Activated CD8-positive, alpha-beta memory T cell treated with anti-CD3 and anti-CD28 coated beads for 48 hours (primary cell): ENCODE data around the gene MEGF10.

Experiments used
- DNase-seq, 3 experiments: peaks; one replicate each; pipeline ENCODE4 v3.0.0-alpha.2; 2020; ENCODE audit warnings: low read depth in 2 of 3, low spot score in 2 of 3

Gene MEGF10

DNA sequence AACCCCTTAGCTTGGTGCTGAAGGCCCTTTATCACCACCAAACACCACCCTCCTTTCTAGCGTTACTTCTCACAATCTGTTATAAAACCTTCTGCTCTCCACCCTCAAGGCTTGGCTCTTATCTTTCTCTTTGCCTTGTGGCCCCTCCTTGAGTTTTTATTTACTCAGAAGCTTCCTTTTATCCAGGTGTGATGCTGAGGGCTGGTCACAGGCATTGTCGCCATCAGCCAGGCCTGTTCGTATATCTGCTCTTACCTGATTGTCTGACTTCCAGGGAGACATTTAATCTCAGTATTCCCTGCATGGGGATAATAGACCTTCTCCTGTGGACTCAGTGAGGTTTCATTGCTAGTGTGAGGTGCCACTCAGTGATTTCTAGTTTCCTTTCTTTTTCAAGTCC is 34.2 kb downstream of the MEGF10 start:
- no peak for DNase-seq

GRCh38 chr5:127326431-127326830 is 35.8 kb downstream of the MEGF10 start:
- DNase-seq: no peak

- no peak for DNase-seq
Observed at GRCh38 chr5:127326976-127327755, 36.6 kb downstream of the MEGF10 start.

DNA sequence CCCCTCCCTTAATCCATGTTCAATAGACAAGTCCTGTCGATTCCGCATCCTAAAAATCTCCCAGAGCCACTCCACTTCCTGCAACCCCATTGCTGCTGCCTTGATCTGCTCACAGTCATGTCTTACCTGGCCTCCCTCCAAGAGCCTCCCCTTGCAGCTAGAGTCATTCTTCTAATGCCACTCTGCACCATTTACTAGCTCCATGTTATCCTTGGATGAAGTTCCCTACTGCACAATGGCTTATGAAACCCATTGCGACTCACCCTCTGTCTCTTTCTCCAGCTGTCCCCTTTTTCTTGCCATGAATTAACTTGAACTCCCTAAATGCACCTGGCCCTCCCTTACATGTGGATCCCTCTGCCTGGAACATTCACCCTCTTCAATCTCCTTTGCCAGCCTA is 39.5 kb downstream of the MEGF10 start:
- DNase-seq: no peak

- no peak for DNase-seq
Observed at GRCh38 chr5:127331890-127332649, 41.5 kb downstream of the MEGF10 start.

- no peak for DNase-seq
Observed at GRCh38 chr5:127333483-127333882, 42.9 kb downstream of the MEGF10 start.

- DNase-seq: no peak
Observed at GRCh38 chr5:127335381-127335780, 44.8 kb downstream of the MEGF10 start.

DNA sequence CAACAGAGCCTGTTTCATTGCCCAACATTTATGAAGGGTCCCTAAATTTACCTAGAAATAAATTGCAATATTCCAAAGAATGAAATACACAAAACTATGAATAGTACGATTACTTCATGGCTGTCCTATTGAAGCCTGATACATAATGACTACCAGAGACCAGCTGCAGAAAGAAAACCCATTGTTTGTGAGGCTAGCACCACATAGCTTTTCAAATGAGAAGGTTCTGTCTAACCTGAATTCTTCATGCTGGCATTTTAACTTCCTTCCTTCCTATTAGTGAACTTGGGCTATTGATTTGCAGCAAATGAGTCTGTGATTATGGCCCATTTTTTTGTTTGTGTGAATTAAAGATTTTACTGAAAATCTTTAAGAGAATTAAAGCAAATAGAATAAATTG is 47.3 kb downstream of the MEGF10 start:
- no peak for DNase-seq

GRCh38 chr5:127338501-127338900 is 47.9 kb downstream of the MEGF10 start:
- no peak for DNase-seq

DNA sequence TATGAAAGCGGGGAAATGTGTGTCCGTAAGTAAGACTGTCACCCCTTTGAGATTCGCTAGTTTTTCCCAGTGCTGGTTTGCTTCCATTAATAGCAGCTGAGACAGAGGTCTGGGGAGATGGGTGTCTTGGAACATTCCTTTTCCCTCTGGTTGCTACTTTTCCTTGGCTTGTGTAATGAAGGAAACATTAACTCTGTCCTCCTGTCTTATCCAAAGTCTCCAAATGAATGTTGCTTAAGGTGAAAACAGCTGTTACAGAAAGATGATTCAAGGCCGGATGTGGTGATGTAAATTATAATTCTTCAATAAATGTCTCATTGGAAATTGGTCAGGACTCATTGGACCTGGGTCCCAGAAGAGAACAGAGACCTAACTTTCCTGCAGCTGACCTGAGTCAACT is 50.0 kb downstream of the MEGF10 start:
- DNase-seq: no peak

DNA sequence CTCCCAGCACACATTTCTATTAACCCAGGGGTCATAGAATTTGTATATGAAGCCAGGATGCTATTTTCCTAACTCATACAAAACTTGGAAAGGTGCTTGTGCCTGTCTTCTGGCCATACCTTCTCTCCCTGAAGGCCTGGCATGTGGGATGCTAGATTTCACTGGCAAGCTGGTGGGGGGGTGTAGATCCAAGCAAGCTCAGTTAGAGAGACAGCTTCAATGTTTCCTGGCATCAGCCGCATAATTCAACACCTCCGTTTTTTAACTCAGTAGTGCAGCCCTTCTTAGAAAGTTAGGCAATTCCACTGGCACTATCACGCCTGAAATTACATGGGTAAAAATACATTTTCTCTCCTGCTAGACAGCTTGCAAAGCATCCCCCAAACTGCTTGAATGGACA is 51.8 kb downstream of the MEGF10 start:
- DNase-seq: no peak

GRCh38 chr5:127343313-127343712 is 52.7 kb downstream of the MEGF10 start:
- no peak for DNase-seq

DNA sequence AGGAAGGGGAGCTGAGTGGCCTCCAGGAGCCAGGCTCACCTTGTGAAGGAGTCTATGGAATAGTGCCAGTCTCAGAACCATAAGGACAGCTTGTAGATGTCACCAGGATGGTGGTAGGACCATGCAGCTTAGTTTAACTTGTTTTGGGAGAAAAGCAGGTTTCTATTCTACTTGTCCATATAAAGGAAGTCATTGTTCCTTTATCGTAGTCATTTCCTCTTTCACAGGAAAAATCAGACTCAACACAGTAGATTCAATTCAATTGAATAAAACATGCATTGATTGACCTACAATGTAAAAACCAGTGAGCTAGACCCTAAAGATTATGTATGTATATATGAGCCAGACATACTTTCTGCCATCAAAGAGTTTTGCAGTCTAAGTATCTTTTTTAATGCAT is 53.3 kb downstream of the MEGF10 start:
- DNase-seq: no peak

DNA sequence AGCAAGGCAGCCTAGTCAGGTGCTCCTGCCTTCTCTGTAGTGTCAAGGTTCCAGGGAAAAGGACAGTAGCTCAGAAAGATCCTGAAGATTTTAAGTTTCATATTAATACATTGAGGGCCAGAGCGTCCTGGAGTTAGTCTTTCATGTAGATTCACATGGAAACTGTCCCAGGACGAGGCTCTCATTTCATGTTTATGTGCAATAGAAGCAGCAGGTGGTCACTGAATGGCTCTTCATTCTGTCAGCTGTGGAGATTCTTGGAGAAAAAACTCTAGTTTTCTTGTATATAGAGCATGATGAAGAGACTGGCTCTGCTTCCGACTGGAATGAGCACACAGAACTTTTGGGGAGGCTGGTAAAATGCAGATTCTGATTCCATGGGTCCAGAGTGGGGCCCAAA is 54.3 kb downstream of the MEGF10 start:
- no peak for DNase-seq

- DNase-seq: no peak
Observed at GRCh38 chr5:127351418-127351817, 60.8 kb downstream of the MEGF10 start.

GRCh38 chr5:127352068-127352467 is 61.5 kb downstream of the MEGF10 start:
- DNase-seq: no peak

GRCh38 chr5:127353327-127353726 is 62.7 kb downstream of the MEGF10 start:
- no peak for DNase-seq

DNA sequence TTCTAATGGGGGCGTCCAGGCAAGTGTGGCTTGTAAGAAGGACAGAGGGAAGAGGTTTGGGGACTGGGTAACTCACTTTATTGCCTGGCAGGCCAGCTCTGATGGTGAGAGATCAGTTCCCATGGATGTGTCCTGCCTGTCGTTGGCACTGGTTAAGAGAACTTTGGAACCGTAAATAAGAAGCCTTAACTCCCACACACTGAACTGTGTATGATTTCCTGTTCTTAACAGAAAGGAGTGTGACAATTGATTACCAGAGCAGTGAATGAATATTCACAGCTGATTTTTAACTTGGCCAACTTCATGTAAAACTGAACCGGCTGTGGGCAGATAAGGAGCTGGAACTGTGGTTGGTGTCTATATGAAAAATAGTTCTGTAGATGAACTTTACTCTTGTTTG is 63.2 kb downstream of the MEGF10 start:
- DNase-seq: no peak

DNA sequence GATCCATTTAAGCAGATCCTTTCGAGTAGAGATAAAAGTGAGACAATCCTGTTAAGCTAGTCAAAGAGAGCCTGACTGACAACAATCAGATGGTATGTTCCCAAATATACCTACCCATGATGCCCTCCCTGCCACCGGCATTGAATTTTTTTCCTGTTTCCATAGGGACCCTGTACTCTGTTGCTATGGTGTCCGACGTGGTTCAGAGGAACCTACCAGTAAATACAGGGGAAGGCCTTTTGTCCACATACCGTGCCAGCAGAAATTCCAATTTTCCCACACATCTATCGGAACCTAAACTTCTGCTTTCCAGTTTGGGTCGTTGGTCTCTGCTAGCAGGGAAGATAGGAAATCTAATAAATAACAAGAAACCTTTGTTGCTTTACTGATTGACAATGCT is 64.7 kb downstream of the MEGF10 start:
- DNase-seq: no peak

- DNase-seq: no peak
Observed at GRCh38 chr5:127358284-127358683, 67.7 kb downstream of the MEGF10 start.

DNA sequence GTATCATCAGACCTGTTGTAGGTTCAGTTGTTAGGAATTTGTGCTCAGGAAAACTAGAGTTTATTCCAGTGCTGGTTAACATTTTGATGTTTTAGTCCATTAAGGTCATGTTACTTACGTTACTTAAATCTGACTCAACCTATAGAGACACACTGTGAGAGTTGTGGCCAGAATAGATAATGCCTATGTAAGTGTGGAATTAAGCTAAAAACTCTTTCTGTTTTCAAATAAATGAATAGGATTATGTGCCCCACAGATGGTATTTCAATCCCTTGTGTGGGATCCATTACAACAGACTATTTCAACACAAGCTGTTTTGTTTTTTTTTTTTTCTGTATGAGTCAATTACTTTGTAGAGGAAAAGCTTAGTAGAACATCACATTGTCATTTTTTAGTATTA is 68.1 kb downstream of the MEGF10 start:
- no peak for DNase-seq

DNA sequence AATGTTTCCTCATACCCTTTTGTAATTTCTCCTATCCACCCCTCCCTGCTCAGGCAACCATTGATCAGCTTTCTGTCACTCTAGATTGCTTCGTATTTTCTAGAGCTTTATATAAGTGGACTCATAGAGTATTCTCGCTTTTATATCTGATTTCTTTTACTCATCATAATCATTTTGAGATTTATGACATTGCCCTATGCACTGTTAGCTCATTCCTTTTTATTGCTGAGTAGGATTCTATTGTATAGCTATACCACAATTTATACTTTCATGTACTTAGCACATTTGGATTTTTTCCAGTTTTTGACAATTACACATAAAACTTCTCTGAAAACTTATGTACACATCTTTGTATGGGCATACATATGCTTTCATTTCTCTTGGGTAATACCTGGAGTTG is 68.9 kb downstream of the MEGF10 start:
- no peak for DNase-seq

DNA sequence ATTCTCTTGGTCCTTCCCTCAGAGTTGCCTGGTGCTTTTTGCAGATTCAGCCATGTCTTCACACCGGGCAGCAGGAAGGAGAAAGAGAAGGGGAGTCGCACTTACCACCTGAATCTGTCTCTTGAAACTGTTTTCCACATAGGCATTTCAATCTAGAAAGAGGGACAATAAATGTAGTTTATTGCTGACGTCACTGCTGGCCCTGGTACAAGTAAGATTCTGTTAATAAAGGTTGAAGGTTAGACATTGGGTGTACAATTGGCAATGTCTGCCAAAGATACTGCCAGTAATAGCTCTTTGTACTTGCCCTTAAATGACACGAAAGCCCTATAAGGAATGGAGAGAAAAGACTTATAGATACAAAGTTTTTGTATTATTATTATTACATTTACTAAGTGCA is 72.8 kb downstream of the MEGF10 start:
- no peak for DNase-seq
